Measurements from ENCODE around the gene MOV10L1. TPM values are rescaled to one million over a fixed set of nuclear protein-coding genes. Genes with fewer than 3 reads are reported as not detected.
"Not testable (repeated sequence)": the region's sequence is repeated elsewhere in the genome, so short reads cannot be mapped to it uniquely, and the experiment has no call there.

MOV10L1 gene
- total RNA-seq, 2 experiments from 2014 or later = 0.22 to 1.1 TPM

GRCh38 chr22:50203288-50203687 is 113.5 kb downstream of the MOV10L1 start:
- H4K20me1 ChIP-seq (ENCODE audit: insufficient read depth, low read length) = 0 out of 2 replicates have a peak, but pooled peaks cover 8% of the 10 kb centered on the region
- TF ChIP-seq EZH2phosphoT487 (IDR thresholded peaks at IDR 0.05; ENCODE audit: borderline replicate concordance, low read depth, low read length) = no peak
- TF ChIP-seq CTCF (conservative IDR thresholded peaks at IDR 0.05; ENCODE audit: low read length) = no peak
- H3K36me3 ChIP-seq (ENCODE audit: insufficient read depth, low read length) = peaks cover 56% of the 10 kb centered on the region
- H3K4me2 ChIP-seq (ENCODE audit: low read length) = no peak overlapping the region
- peaks cover 8% of the 10 kb centered on the region; the same call in 1 of the 2 replicates for H3K9me3 ChIP-seq (ENCODE audit: low read length)
- ChIA-PET CTCF (ENCODE audit: unreplicated experiment) (no interaction called here), POLR2A (no interaction called here)
- intact Hi-C loops (cut with micrococcal nuclease; ENCODE audit: unreplicated experiment) = no loop called here
- DNase-seq (ENCODE audit: low spot score) = no peak
- H3K27ac ChIP-seq (ENCODE audit: low read depth, low read length, poor library complexity, severe bottlenecking) = no peak overlapping the region
- H3K4me3 ChIP-seq (ENCODE audit: low read depth, low read length, poor library complexity, severe bottlenecking) = no peak overlapping the region
- BruUV-seq (replicated peaks) = no TSS peak
- H3K4me1 ChIP-seq (ENCODE audit: insufficient read depth, low read length, poor library complexity, severe bottlenecking) = peaks cover 31% of the 10 kb centered on the region
- H2AFZ ChIP-seq (ENCODE audit: low read length) = no peak overlapping the region
- no peaks in the 10 kb centered on the region for H3K9me2 ChIP-seq (ENCODE audit: insufficient read depth, low read length)
- peaks cover 32% of the 10 kb centered on the region for H3K79me2 ChIP-seq (ENCODE audit: insufficient read depth, low read depth, low read length)

GRCh38 chr22:50204571-50204970 is 114.8 kb downstream of the MOV10L1 start:
- ChIA-PET CTCF (ENCODE audit: unreplicated experiment) (no interaction called here), POLR2A (no interaction called here)
- TF ChIP-seq EZH2phosphoT487 (IDR thresholded peaks at IDR 0.05; ENCODE audit: borderline replicate concordance, low read depth, low read length) (no peak), CTCF (conservative IDR thresholded peaks at IDR 0.05; ENCODE audit: low read length) (no peak)
- H3K79me2 ChIP-seq (ENCODE audit: insufficient read depth, low read depth, low read length) = peaks cover 32% of the 10 kb centered on the region
- no peak overlapping the region for H2AFZ ChIP-seq (ENCODE audit: low read length)
- no peak for DNase-seq (ENCODE audit: low spot score)
- intact Hi-C loops (cut with micrococcal nuclease; ENCODE audit: unreplicated experiment) = no loop called here
- no peaks in the 10 kb centered on the region for H3K9me2 ChIP-seq (ENCODE audit: insufficient read depth, low read length)
- peaks cover 8% of the 10 kb centered on the region; the same call in 1 of the 2 replicates for H3K9me3 ChIP-seq (ENCODE audit: low read length)
- H4K20me1 ChIP-seq (ENCODE audit: insufficient read depth, low read length) = 0 out of 2 replicates have a peak, but pooled peaks cover 8% of the 10 kb centered on the region
- H3K4me1 ChIP-seq (ENCODE audit: insufficient read depth, low read length, poor library complexity, severe bottlenecking) = peaks cover 30% of the 10 kb centered on the region
- no TSS peak for BruUV-seq (replicated peaks)
- H3K4me2 ChIP-seq (ENCODE audit: low read length) = no peak overlapping the region
- no peak overlapping the region for H3K4me3 ChIP-seq (ENCODE audit: low read depth, low read length, poor library complexity, severe bottlenecking)
- H3K36me3 ChIP-seq (ENCODE audit: insufficient read depth, low read length) = peaks cover 52% of the 10 kb centered on the region
- H3K27ac ChIP-seq (ENCODE audit: low read depth, low read length, poor library complexity, severe bottlenecking) = no peak overlapping the region

- BruUV-seq (replicated peaks); H3K9me2 ChIP-seq (ENCODE audit: insufficient read depth, low read length); DNase-seq (ENCODE audit: low spot score); POLR2A ChIA-PET; H3K9me3 ChIP-seq (ENCODE audit: low read length); intact Hi-C loops (cut with micrococcal nuclease; ENCODE audit: unreplicated experiment); H3K4me2 ChIP-seq (ENCODE audit: low read length); H3K4me3 ChIP-seq (ENCODE audit: low read depth, low read length, poor library complexity, severe bottlenecking); H2AFZ ChIP-seq (ENCODE audit: low read length); H4K20me1 ChIP-seq (ENCODE audit: insufficient read depth, low read length); H3K27ac ChIP-seq (ENCODE audit: low read depth, low read length, poor library complexity, severe bottlenecking); CTCF ChIA-PET (ENCODE audit: unreplicated experiment): not testable (repeated sequence)
- peaks cover 55% of the 10 kb centered on the region for H3K36me3 ChIP-seq (ENCODE audit: insufficient read depth, low read length)
- peaks cover 32% of the 10 kb centered on the region for H3K79me2 ChIP-seq (ENCODE audit: insufficient read depth, low read depth, low read length)
- peaks cover 26% of the 10 kb centered on the region for H3K4me1 ChIP-seq (ENCODE audit: insufficient read depth, low read length, poor library complexity, severe bottlenecking)
Observed at GRCh38 chr22:50204998-50205397, 115.2 kb downstream of the MOV10L1 start.
